HG03064 (cell line): ENCODE results near the gene CFAP69.
"Not testable (repeated sequence)": the region's sequence is repeated elsewhere in the genome, so short reads cannot be mapped to it uniquely, and the experiment has no call there.

ENCODE experiments used
- ATAC-seq: cut with Tn5 transposase; IDR thresholded peaks from one replicate; pipeline ENCODE4 v1.9.1; 2021; ENCODE audit warnings: low read depth; ENCODE audit not compliant: unreplicated experiment

The CFAP69 gene

DNA sequence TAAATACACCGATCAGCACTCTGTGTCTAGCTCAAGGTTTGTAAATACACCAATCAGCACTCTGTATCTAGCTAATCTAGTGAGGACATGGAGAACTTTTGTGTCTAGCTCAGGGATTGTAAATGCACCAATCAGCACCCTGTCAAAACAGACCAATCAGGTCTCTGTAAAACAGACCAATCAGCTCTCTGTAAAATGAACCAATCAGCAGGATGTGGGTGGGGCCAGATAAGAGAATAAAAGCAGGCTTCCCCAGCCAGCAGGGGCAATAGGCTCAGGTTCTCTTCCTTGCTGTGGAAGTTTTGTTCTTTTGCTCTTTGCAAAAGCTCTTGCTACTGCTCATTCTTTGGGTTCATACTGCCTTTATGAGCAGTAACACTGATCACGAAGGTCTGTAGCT lies 90.0 kb downstream of the CFAP69 start:
- not testable (repeated sequence) for ATAC-seq

DNA sequence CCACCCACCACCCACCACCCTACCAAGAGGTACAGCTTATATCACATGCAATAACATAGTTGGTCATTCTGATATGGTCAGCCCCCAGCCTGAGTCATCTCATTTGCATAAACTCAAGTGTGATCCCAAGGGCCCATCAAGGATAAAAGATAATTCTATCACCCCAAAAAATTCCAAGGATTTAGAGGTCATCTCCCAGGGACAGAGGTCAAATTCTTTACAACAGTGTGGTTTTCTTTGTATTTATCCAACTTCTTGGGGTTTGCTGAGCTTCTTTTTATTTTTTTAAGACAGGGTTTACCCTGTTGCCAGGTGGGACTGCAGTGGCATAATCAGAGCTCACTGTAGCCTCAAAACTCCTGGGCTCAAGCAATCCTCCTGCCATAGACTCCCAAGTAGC lies 92.1 kb downstream of the CFAP69 start:
- ATAC-seq, result no peak

DNA sequence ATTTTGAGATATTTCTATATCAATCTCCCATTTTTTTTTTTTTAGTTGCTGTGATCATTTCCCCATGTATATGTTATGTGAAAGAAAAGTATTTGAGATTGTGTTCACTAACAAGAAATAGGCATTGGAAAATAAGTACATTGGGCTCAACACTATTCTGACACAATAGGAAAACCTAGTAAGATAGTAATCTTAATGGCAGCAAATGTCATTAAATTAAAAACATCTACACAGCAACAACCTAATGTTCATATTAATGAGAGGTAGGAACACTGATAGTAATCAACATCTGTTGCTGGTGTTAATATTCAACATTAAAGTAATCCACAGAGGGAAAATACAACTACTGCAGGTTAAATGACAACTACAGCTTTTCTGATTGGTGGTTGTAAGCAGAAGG lies 100.0 kb downstream of the CFAP69 start:
- no peak for ATAC-seq

DNA sequence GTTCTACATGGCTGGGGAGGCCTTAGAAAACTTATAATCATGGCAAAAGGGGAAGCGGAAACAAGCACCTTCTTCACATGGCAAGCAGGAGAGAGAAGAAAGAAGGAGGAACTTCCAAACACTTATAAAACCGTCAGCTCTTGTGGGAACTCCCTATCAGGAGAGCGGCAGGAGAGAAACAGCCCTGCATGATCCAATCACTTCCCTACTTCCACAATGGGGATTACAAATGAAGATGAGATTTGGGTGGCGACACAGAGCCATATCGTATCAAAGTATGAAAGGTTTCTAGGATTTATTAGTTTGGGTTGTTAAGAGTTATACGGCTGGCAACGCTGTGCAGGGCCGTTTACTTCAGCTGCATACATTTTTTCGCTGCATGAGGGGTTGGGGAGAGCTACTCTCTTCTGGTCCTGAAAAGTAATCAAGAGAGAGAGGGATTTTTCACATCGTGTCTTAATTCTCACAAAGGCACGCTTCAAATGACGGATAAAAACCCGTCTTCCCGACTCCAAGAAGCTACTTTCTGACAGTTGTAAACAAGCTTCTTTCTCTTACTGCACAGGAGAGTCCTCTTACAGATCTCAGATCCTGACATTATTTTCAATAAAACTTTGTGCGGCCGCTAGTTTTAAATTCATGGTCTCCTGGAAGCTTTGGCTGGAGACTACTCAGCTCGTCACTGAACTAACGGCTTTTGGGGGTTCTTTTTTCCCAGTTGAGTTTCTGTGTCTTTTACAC lies 100.8 kb downstream of the CFAP69 start:
- peak; percentile 29 for ATAC-seq

DNA sequence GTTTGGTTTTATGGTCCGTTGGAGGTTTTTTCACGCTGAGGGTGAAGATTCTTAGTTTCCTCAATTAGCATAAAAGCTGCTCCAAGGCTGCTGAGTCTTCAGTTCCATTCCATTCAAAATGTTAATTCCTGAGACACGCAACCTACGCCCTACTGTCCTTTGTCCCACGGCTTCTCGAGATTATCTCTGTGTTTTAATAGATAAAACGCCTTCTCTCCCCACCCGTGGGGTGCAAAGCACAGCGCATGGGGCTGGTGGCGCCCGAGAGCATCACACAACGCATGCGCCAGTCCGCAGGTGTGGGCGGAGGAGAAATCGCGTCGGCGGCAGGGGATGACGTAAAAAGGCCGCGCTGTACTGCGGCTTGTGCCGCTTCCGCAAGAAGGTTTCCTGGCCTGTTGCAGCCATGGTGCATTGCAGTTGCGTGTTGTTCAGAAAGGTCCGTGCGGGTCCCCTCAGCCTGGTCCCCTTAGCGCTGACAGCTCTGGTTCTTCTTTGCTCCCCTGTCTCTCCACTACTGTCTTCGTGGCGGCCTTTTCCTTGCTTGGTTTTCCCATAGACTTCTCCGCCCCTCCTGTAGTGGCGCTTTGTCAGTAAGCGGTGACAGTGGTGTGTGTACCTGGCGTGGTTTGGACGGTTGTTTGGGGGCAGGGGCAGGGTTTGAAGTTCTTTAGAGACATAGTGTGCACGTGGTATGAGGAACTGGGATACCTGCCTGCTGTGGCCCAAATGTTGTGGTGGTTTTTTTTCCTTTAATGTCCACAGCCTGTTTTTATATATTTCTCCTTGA lies 101.6 kb downstream of the CFAP69 start, which contains the start of gene GTPBP10:
Gene GTPBP10, plus strand, starts transcription at position 381 of the 790 bp plus-strand sequence. Its CDS starts 26 bp downstream, at position 407.
- peak; percentile 95 for ATAC-seq

DNA sequence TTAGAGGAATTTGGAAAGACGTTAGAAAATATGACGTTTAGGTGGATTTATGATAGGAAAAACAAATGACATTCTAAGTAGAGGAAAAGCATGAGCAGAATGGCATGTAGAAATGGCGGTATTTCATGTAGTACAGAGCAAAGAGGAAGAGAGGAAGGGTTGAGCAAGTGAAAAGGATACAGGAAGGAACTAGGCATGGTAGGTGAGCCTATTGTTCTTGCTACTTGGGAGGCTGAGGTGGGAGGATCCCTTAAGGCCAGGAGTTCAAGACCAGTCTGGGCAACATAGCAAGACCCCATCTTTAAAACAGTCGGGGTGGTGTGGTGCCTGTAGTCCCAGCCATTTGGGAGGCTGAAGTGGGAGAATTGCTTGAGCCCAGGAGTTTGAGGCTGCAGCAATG lies 102.8 kb downstream of the CFAP69 start:
- no peak for ATAC-seq

DNA sequence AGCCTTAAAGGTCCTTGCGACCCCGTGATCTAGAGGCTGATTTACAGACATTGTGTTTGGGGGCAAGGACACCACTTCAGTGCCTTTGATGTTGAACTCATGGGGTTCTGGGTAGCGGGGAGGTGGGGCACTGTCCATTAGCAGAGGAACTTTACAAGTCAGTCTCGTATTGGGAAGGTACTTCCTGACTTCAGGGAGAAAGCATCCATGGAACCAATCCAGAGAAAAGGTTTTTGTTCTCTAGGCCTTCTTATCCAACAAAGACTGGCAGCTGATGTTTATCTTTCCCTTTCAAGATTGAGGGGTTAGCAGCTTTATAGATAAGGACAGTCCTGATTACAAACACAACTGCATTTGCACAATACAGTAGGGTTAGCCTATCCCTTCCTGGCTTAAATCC lies 104.3 kb downstream of the CFAP69 start:
- ATAC-seq, result no peak

DNA sequence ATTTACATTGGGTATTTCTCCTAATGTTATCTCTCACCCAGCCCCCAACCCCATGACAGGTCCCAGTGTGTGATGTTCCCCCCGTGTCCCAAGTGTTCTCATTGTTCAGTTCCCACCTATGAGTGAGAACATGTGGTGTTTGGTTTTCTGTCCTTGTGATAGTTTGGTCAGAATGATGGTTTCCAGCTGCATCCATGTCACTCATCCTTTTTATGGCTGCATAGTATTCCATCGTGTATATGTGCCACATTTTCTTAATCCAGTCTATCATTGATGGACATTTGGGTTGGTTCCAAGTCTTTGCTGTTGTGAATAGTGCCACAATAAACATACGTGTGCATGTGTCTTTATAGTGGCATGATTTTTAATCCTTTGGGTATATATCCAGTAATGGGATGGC lies 105.1 kb downstream of the CFAP69 start:
- not testable (repeated sequence) for ATAC-seq

DNA sequence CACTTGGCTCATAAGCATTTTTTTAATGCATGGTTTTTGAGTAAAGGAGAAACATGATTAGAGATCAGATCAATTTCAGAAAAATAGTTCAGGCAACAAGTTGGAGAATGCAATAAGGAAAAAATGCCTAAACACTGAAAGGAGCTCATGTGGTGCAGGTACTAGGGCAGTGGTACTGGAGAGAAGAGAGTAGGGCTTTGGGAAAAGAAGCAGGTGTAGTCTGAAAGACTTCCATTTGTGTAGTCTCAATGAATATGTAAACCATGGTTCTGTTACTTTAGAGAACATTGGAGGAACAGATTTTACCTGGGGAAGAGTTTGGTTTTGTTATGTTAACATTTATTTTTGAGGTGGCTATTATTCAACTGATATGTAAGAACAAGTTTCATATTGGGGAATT lies 107.0 kb downstream of the CFAP69 start:
- ATAC-seq, result no peak
